Suppressor macrophage (primary cell): Measurements from ENCODE around the gene GCNT2.
"Not testable (repeated sequence)": the region's sequence is repeated elsewhere in the genome, so short reads cannot be mapped to it uniquely, and the experiment has no call there.

ENCODE experiments used
- DNase-seq, 4 experiments: peaks; one replicate each; pipeline ENCODE4 v3.0.0-alpha.2; 2020 to 2022

Gene GCNT2

DNA sequence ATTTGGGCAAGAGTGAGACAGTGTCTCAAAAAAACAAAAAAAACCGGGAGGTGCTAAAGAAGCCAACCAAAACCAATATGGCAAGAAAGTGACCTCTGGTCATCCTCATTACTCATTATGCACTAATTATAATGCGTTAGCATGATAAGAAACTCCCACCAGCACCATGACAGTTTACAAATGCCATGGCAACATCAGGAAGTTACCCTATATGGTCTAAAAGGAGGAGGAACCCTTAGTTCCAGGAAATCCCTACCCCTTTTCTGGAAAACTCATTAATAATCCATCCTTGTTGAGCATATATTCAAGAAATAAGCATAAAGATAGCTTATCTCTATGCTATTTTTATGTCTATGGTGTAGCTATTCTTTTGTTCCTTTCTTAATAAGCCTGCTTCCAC, 141.6 kb downstream of the GCNT2 start:
- no peak for DNase-seq

GRCh38 chr6:10665595-10665994, 144.4 kb downstream of the GCNT2 start:
- DNase-seq = not testable (repeated sequence)

- no peak for DNase-seq
These were observed 147.2 kb downstream of the GCNT2 start for GRCh38 chr6:10668126-10668917.

- no peak for DNase-seq
These were observed 155.3 kb downstream of the GCNT2 start for GRCh38 chr6:10676403-10676802.

DNA sequence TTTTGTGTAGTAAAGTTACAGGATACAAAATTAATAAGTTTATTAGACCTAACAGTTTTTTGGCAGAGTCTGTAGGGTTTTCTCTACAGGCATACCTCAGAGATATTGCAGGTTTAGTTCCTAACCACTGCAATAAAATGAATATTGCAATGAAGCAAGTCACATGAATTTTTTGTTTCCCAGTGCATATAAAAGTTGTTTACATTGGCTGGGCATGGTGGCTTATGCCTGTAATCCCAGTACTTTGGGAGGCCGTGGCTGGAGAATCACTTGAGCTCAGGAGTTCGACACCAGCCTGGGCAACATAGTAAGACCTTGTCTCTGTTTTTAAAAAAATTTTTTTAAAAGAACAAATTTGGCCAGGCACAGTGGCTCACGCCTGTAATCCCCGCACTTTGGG, 157.3 kb downstream of the GCNT2 start:
- no peak for DNase-seq
